CD4-positive, CD25-positive, alpha-beta regulatory T cell (primary cell): ENCODE data around the gene TMEM269. TPM values are rescaled to one million over a fixed set of nuclear protein-coding genes. Genes with fewer than 3 reads are reported as not detected.
A peak's percentile ranks its signal among the peaks of the same experiment; 100 is the strongest.

Source experiments
- ATAC-seq, 2 donors: fragments of 150-1000 bp; cut with Tn5 transposase; one replicate each; pipeline ENCODE4 v1.10.0; 2021; ENCODE audit warnings: low read depth in 2 of 2, moderate number of reproducible peaks in 2 of 2, moderate library complexity in 1 of 2
- DNase-seq, 3 donors: peaks; one replicate each; pipeline versions ENCODE4 v3.0.0 to v3.0.0-alpha.2; 2012 to 2022; ENCODE audit warnings: mixed read lengths in 1 of 3
- H3K27ac ChIP-seq: one replicate; pipeline ENCODE4 v1.7.0; 2013; ENCODE audit warnings: mild to moderate bottlenecking, low read length; ENCODE audit not compliant: insufficient read depth, poor library complexity, severe bottlenecking
- H3K27me3 ChIP-seq: one replicate; pipeline ENCODE4 v1.7.0; 2013; ENCODE audit warnings: low read length; ENCODE audit not compliant: control insufficient read depth, insufficient read depth
- H3K36me3 ChIP-seq: one replicate; pipeline ENCODE4 v1.7.0; 2013; ENCODE audit warnings: mild to moderate bottlenecking, low read length, moderate library complexity; ENCODE audit not compliant: control insufficient read depth, insufficient read depth
- H3K4me1 ChIP-seq: 2 replicates; pipeline ENCODE4 v1.7.0; 2013; ENCODE audit warnings: mild to moderate bottlenecking, low read length; ENCODE audit not compliant: insufficient read depth, control insufficient read depth, poor library complexity, severe bottlenecking
- H3K4me3 ChIP-seq: one replicate; pipeline ENCODE4 v1.7.0; 2013; ENCODE audit warnings: low read depth, mild to moderate bottlenecking, low read length, moderate library complexity
- H3K9me3 ChIP-seq, 2 experiments: 1 replicate in 1 of 2; 2 replicates in 1 of 2; pipeline ENCODE4 v1.7.0; 2013; ENCODE audit warnings: low read length in 2 of 2, mild to moderate bottlenecking in 1 of 2, moderate library complexity in 1 of 2; ENCODE audit not compliant: control insufficient read depth in 2 of 2
- H3K27ac Mint-ChIP-seq, 3 donors: one replicate each; pipeline ENCODE4 v1.8.0; 2020 to 2022; ENCODE audit warnings: mild to moderate bottlenecking in 3 of 3, mixed read lengths in 3 of 3, moderate library complexity in 2 of 3
- H3K27me3 Mint-ChIP-seq: one replicate; pipeline ENCODE4 v1.8.0; 2022; ENCODE audit warnings: mild to moderate bottlenecking, mixed read lengths
- H3K36me3 Mint-ChIP-seq: one replicate; pipeline ENCODE4 v1.8.0; 2020; ENCODE audit warnings: mixed read lengths
- H3K4me1 Mint-ChIP-seq, 4 donors: one replicate each; pipeline ENCODE4 v1.8.0; 2020 to 2022; ENCODE audit warnings: mixed read lengths in 4 of 4, mild to moderate bottlenecking in 1 of 4
- H3K4me3 Mint-ChIP-seq, 4 donors: one replicate each; pipeline ENCODE4 v1.8.0; 2020 to 2022; ENCODE audit warnings: mild to moderate bottlenecking in 4 of 4, mixed read lengths in 4 of 4, moderate library complexity in 3 of 4
- H3K9me3 Mint-ChIP-seq, 7 donors: one replicate each; pipeline ENCODE4 v1.8.0; 2020 to 2022; ENCODE audit warnings: mixed read lengths in 7 of 7, mild to moderate bottlenecking in 3 of 7, moderate library complexity in 2 of 7
- polyA plus RNA-seq, 4 donors: library from polyadenylated mRNA; unstranded; fragments of 300-500 nt; fragmentation: Illumina TruSeq; gene quantifications; one replicate each; pipeline ENCODE4 v1.2.3, GENCODE V29; 2021
- total RNA-seq: library from RNA; stranded (reverse); gene quantifications from one replicate; pipeline ENCODE4 v1.2.3, GENCODE V29; 2022

Gene TMEM269
- total and polyA plus RNA-seq, 5 donors from 2014 or later, result 0.12 to 1.1 TPM; not detected in 3

- no peak overlapping the region for H3K27ac Mint-ChIP-seq
- peaks cover 4 to 12% (median 7%) of the 10 kb centered on the region in 4 donors for H3K4me1 Mint-ChIP-seq
- H3K36me3 Mint-ChIP-seq, result peaks cover 34% of the 10 kb centered on the region
- Histone ChIP-seq H3K9me3 (no peaks in the 10 kb centered on the region), H3K27ac (no peak overlapping the region), H3K4me3 (no peak overlapping the region), H3K36me3 (peaks cover 55% of the 10 kb centered on the region), H3K4me1 (no peaks in the 10 kb centered on the region), H3K27me3 (no peaks in the 10 kb centered on the region)
- no peaks in the 10 kb centered on the region for H3K27me3 Mint-ChIP-seq
- ATAC-seq, result no peak
- H3K9me3 Mint-ChIP-seq, result no peaks in the 10 kb centered on the region
- no peak overlapping the region for H3K4me3 Mint-ChIP-seq
- DNase-seq, result no peak
Observed at GRCh38 chr1:42759114-42759513, 25.7 kb upstream of the TMEM269 start.

- H3K27me3 Mint-ChIP-seq, result no peaks in the 10 kb centered on the region
- H3K27ac ChIP-seq, result no peak overlapping the region
- H3K36me3 ChIP-seq, result peaks cover 31% of the 10 kb centered on the region
- peak overlapping the region in 1 of 3 donors; percentile 56 for H3K27ac Mint-ChIP-seq
- ATAC-seq (no peak), DNase-seq (no peak)
- no peak overlapping the region for H3K4me3 Mint-ChIP-seq
- H3K4me1 ChIP-seq, result peaks cover 18% of the 10 kb centered on the region
- no peaks in the 10 kb centered on the region for H3K9me3 ChIP-seq
- H3K9me3 Mint-ChIP-seq, result no peaks in the 10 kb centered on the region
- peaks cover 18% of the 10 kb centered on the region for H3K36me3 Mint-ChIP-seq
- no peaks in the 10 kb centered on the region for H3K27me3 ChIP-seq
- H3K4me3 ChIP-seq, result no peak overlapping the region
- peaks cover 4 to 15% (median 6%) of the 10 kb centered on the region in 4 donors for H3K4me1 Mint-ChIP-seq
Observed at GRCh38 chr1:42761567-42761966, 23.2 kb upstream of the TMEM269 start.

GRCh38 chr1:42762269-42762668 is 22.5 kb upstream of the TMEM269 start:
- ATAC-seq (no peak), DNase-seq (no peak)
- no peak overlapping the region for H3K27ac ChIP-seq
- no peak overlapping the region for H3K4me3 ChIP-seq
- peaks cover 11% of the 10 kb centered on the region for H3K36me3 Mint-ChIP-seq
- peaks cover 18% of the 10 kb centered on the region for H3K4me1 ChIP-seq
- H3K9me3 Mint-ChIP-seq, result no peaks in the 10 kb centered on the region
- H3K36me3 ChIP-seq, result peaks cover 29% of the 10 kb centered on the region
- H3K27me3 ChIP-seq, result no peaks in the 10 kb centered on the region
- peaks cover 0 to 13% (median 3%) of the 10 kb centered on the region in 4 donors for H3K4me1 Mint-ChIP-seq
- no peaks in the 10 kb centered on the region for H3K9me3 ChIP-seq
- H3K27ac Mint-ChIP-seq, result no peak overlapping the region
- peak overlapping the region in 1 of 4 donors; percentile 51 for H3K4me3 Mint-ChIP-seq
- no peaks in the 10 kb centered on the region for H3K27me3 Mint-ChIP-seq

DNA sequence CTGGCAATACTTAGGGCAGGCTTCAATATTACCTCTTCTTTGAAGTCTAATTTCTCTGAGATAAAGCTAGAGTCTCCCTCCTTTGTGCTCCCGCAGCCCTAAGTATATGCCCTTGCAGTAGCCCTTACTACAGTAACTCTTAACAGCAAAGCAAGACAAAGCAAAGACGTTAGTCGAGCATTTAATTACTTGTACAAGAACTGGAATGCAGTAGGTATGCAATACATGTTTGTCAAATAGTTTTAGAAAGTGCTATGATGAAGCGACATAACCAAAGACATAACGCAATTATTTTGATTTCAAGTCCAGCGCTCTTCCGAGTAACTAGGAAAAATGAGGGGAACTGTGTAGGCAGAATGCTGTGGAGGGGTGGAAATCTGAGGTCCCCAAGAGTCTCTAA is 19.5 kb upstream of the TMEM269 start:
- Mint-ChIP-seq H3K4me3 (no peak overlapping the region), H3K9me3 (no peaks in the 10 kb centered on the region)
- peaks cover 38% of the 10 kb centered on the region for H3K4me1 ChIP-seq

DNA sequence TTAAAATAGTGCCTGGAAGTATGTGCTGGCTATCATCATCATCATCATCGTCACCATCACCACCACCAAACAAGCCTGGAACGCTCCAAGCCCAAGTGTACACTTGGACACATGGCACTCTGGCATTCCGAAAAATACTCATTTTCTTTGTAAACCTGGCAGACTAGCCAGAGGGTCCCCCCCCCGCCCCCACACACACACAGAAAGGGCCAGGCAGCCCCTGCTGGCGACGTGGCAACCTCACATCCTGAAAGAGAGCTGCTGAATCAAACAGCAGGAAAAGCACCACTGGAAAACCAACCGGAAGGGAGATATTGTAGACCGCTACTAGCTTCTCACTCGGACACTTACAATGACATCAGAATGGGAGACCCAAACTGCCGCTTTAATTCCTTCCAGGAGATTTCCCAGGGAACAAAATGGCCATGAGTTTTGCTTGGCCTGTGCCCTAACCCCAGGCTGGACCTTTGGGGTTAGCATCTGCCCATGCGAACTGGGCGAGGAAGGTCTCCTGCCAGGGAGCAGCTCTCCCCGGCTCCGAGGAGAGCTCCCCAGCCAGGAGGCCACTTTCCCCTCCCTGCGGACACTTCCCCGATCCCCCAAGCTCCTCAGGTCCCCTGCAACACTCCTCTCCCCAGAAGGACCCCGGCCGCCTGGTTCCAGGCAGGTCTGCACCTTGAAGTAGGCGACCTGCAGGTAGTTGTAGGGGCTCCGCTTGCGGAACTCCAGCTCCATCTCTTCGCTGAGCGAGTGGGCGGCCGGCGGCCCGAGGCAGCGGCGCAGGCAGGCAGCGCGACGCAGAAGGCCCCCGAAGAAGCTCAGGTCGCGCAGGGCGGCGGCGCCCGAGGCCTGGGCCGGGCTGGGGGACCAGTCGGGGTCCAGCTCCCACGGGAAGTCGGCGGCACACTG is 18.7 kb upstream of the TMEM269 start:
- Mint-ChIP-seq H3K27ac (peak overlapping the region in 1 of 3 donors; percentile 92), H3K9me3 (no peaks in the 10 kb centered on the region), H3K4me3 (peak overlapping the region in 1 of 4 donors; percentile 94), H3K36me3 (peaks cover 4% of the 10 kb centered on the region), H3K27me3 (peaks cover 4% of the 10 kb centered on the region), H3K4me1 (peaks cover 9 to 48% (median 24%) of the 10 kb centered on the region in 4 donors)
- peak overlapping the region; percentile 88 for H3K4me3 ChIP-seq
- ATAC-seq (peak in 1 of 2 donors; percentile 0), DNase-seq (peak in 2 of 3 donors; percentile 23 to 50)
- H3K27me3 ChIP-seq, result no peaks in the 10 kb centered on the region
- peaks cover 9% of the 10 kb centered on the region for H3K36me3 ChIP-seq
- peak overlapping the region; percentile 64 for H3K27ac ChIP-seq
- H3K4me1 ChIP-seq, result peaks cover 46% of the 10 kb centered on the region
- no peaks in the 10 kb centered on the region for H3K9me3 ChIP-seq

More for the DNA sequence above, 19.5 kb upstream of the TMEM269 start:
- ATAC-seq, result no peak
- H3K4me3 ChIP-seq, result peak overlapping the region; percentile 88
- no peaks in the 10 kb centered on the region for H3K27me3 ChIP-seq
- H3K27ac Mint-ChIP-seq, result no peak overlapping the region
- peaks cover 4 to 41% (median 18%) of the 10 kb centered on the region in 4 donors for H3K4me1 Mint-ChIP-seq
- H3K36me3 ChIP-seq, result peaks cover 9% of the 10 kb centered on the region
- no peak for DNase-seq
- H3K36me3 Mint-ChIP-seq, result peaks cover 4% of the 10 kb centered on the region
- no peaks in the 10 kb centered on the region for H3K9me3 ChIP-seq
- no peak overlapping the region for H3K27ac ChIP-seq
- peaks cover 4% of the 10 kb centered on the region for H3K27me3 Mint-ChIP-seq

GRCh38 chr1:42766741-42767509 is 17.9 kb upstream of the TMEM269 start, which contains the start of the genes C1orf50 and P3H1:
Gene C1orf50, plus strand, starts transcription at chr1:42767249. Its CDS starts 63 bp downstream, at chr1:42767312.
Gene P3H1, minus strand, starts transcription at chr1:42767028. Its CDS starts 57 bp downstream, at chr1:42766971.
- H3K4me1 ChIP-seq, result peaks cover 49% of the 10 kb centered on the region
- H3K4me3 ChIP-seq, result peak within 1 kb of the TSS; percentile 89
- peak within 1 kb of the TSS; percentile 92 to 98 (median 96) for H3K27ac Mint-ChIP-seq
- no peaks in the 10 kb centered on the region for H3K27me3 ChIP-seq
- DNase-seq (peak; percentile 100), ATAC-seq (peak; percentile 92 to 93)
- peak within 1 kb of the TSS; percentile 88 for H3K27ac ChIP-seq
- H3K9me3 Mint-ChIP-seq, result no peaks in the 10 kb centered on the region
- peaks cover 4% of the 10 kb centered on the region for H3K27me3 Mint-ChIP-seq
- peaks cover 10 to 49% (median 26%) of the 10 kb centered on the region in 4 donors for H3K4me1 Mint-ChIP-seq
- H3K36me3 Mint-ChIP-seq, result peaks cover 4% of the 10 kb centered on the region
- no peaks in the 10 kb centered on the region for H3K9me3 ChIP-seq
- H3K4me3 Mint-ChIP-seq, result peak within 1 kb of the TSS in 1 of 4 donors; percentile 94
- peaks cover 4% of the 10 kb centered on the region for H3K36me3 ChIP-seq

DNA sequence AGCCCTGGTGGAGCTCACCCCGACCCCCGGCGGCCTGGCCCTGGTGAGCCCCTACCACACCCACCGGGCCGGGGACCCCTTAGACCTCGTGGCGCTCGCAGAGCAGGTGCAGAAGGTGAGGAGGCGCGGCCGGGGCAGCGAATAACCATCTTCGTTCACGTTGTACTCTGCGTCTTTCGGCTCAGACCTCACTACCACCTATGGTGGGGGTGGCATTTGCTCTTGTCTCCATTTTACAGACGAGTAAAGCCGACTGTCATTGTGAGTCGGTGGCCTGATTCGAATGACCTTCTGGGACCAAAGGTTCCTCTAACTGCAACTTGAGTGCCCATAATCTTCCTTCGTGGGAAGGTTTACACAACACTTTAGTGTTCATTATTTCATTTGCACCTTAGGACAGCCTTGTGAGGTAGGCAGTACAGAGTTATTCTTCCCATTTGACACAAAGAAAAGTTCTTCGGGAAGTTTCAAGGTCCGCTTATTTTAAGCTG is 17.2 kb upstream of the TMEM269 start:
- H3K9me3 ChIP-seq, result no peaks in the 10 kb centered on the region
- H3K4me1 ChIP-seq, result peaks cover 52% of the 10 kb centered on the region
- peak overlapping the region; percentile 89 for H3K4me3 ChIP-seq
- DNase-seq (no peak), ATAC-seq (peak; percentile 1 to 23)
- no peaks in the 10 kb centered on the region for H3K9me3 Mint-ChIP-seq
- H3K27ac Mint-ChIP-seq, result peak overlapping the region; percentile 14 to 98 (median 92)
- H3K36me3 Mint-ChIP-seq, result peaks cover 4% of the 10 kb centered on the region
- H3K27me3 Mint-ChIP-seq, result peaks cover 4% of the 10 kb centered on the region
- no peaks in the 10 kb centered on the region for H3K36me3 ChIP-seq
- H3K27ac ChIP-seq, result peak overlapping the region; percentile 88
- H3K4me3 Mint-ChIP-seq, result peak overlapping the region in 1 of 4 donors; percentile 94
- H3K27me3 ChIP-seq, result no peaks in the 10 kb centered on the region
- H3K4me1 Mint-ChIP-seq, result peaks cover 15 to 49% (median 31%) of the 10 kb centered on the region in 4 donors
